Head of caudate nucleus (tissue), 42 donors: ENCODE results near the gene PRDM5.
"Not testable (repeated sequence)": the region's sequence is repeated elsewhere in the genome, so short reads cannot be mapped to it uniquely, and the experiment has no call there.

Experiments
- DNase-seq, 42 donors: peaks; one replicate each; pipeline versions ENCODE4 v3.0.0 to v3.0.0-alpha.2; 2020 to 2021; ENCODE audit warnings: mixed read lengths in 7 of 42
- intact Hi-C: fragments of 100-400 bp; cut with DNase I; formaldehyde crosslinking; loops from one replicate; pipeline ENCODE4 v1.15.0; 2022

The PRDM5 gene

DNA sequence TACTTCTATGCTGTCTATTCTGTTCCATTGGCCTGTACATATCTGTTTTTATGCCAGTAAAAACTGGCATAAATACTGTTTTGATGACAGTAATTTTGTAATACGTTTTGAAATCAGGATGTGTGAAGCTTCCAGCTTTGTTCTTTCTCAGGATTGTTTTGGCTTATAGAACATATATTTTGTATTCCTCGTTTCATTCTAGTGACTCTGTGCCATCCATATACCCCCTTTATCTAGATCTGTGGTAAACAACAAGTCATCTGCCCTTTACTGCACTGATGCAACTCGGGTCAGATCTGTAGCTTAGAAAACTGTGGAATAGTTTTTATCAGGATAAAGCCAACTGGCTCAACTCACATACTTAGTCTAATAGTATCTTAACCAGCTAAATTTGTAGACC lies 233.7 kb downstream of the PRDM5 start:
- intact Hi-C loops, result no loop called here
- DNase-seq, result no peak

DNA sequence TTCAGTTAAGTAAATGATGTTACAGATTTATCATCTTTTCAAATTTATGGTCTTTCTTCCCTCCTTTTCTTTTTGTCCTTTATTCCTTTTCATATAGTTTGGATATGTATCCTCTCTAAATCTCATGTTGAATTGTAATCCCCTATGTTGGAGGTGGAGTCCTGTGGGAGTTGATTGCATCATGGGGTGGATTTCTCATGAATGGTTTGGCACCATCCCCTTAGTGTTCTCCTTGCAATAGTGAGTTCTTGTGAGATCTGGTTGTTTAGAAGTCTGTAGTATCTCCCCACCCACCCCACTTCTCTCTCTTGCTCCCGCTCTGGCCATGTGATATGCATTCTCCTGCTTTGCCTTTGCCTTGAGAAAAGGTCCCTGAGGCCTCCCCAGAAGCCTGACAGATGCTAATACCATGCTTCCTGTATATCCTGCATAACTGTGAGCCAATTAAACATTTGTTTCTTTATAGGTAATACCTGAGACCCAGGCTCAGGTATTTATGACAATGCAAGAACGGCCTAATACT lies 236.7 kb downstream of the PRDM5 start:
- intact Hi-C loops, result no loop called here

DNA sequence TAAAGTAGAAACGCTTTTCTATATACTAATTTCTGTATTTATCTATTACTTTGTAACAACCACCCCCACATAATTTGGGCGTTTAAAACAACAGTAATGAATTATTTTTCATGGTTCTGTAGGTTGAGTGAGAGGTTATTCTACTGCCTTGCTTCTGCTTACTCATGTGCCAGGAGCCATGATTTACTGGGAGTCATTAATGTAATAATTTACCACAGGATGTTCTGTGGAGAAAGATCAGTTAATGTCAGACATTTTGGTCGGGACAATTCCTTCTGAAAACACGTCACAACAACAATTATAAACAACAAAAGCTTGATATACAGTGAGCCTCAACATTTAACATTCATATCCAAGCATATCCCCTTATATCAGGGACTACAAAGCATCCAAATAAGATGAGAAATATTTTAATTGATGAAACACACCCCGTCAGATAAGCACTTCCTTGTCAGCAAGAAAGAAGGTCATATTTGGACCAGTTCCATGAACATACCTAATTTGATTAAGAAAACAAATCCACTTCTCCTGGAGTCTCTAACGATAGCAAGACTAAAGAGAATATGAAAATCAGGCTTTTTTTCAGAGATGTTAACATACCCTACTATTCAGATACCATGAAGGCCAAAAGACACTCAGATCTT lies 238.5 kb downstream of the PRDM5 start:
- intact Hi-C loops, result no loop called here
- DNase-seq, result no peak

More for the DNA sequence above, 236.7 kb downstream of the PRDM5 start:
- no peak for DNase-seq

DNA sequence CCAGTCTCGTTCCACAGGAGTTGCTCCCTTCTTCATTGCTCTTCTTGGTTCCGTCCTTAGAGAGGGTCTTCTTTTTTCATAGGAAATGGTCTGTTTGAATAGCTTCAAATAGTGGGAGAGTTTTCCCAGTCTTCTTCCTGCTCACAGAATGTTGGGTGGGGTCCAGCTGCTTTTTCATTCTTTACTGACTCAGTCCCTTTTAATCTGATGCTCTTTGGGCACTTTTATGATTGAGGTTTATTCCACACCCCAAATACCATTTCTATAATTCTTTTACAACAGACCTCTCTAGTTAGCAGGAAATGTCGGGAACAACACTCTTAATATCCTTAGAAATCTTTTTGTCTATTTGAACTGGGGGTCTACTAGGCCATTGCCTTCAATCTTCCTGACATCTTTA lies 239.5 kb downstream of the PRDM5 start:
- intact Hi-C loops, result no loop called here
- no peak for DNase-seq

DNA sequence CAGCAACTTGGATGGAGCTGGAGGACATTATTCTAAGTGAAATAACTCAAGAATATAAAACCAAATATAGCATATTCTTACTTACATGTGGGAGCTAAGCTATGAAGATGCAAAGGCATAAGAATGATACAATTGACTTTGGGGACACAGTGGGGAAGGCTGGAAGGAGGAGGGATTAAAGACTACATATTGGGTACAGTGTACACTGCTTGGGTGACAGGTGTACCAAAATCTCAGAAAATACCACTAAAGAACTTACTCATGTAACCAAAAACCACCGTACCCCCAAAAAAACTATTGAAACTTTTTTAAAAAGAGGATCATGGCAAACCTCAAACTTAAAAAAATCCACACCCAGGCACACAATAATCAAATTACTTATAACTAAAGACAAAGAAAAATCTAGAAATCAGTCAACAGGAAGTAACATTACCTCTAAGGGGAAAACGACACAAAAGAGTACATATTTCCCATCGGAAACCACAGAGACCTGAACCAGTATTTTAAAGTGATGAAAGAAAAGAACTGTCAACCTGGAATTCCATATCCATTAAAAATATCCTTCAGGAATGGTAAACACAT lies 241.8 kb downstream of the PRDM5 start:
- intact Hi-C loops, result no loop called here
- no peak for DNase-seq

DNA sequence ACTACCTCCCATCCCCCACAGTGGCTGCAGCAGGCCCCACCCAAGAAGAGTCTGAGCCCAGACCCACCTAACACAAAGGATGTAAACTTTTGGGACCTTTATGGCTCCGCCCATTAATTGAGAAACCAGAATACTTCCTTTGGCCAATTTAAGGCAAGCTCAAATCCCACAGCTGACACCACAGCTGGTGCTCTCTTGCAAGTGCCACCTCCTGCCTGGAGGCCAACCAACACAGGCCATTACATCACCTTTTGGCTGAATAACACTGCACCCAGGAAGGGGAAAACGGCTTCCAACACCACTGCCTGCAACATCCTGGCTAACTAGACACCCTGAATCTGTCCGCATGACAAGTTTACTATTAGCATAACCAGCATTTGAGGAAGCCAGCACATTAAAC lies 248.8 kb downstream of the PRDM5 start:
- intact Hi-C loops, result no loop called here
- no peak for DNase-seq

DNA sequence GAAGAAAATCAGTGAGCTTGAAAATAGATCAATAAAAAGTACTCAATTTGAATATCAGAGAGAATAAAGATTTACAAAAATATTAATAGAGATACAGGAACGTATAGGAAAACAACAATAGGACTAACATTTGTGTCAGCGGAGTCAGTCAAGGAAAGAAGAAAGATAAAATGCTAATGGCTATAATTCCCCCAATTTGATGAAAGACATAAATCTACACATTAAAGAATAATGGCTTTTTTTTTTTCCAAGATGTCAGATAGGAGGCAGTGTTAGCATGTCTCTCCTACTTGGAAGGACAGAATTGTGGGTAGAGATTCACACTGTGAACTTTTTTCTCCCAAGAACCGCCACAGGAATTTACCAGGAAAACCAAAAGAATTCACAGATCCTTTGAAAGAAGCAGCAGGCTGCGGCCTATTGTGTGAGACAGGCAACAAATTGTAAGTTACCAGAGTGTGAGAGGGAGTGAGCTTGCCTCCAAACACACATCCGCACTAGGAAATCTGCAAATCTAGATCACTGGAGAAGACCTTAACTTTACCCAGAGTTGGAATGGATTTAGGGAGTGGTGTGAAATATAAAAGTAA lies 249.9 kb downstream of the PRDM5 start:
- no peak for DNase-seq
- intact Hi-C loops, result no loop called here

DNA sequence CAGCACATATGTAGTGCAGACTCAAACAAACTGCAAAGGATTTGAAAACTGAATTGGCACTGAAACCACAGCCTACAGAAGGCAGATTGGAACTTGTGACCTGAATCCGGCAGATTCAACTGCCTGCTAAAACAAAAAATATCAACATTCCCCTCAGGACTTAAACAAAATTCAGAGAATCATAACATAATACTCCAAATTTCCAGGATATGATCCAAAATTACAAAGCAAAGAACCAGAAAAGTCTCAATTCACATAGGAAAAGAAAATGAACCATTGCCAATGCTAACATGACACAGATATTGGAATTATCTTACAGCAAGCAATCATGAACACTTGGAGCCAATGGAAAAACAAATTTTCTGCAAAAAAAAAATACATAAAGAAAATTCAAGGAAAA lies 250.4 kb downstream of the PRDM5 start:
- no peak for DNase-seq
- intact Hi-C loops, result no loop called here

DNA sequence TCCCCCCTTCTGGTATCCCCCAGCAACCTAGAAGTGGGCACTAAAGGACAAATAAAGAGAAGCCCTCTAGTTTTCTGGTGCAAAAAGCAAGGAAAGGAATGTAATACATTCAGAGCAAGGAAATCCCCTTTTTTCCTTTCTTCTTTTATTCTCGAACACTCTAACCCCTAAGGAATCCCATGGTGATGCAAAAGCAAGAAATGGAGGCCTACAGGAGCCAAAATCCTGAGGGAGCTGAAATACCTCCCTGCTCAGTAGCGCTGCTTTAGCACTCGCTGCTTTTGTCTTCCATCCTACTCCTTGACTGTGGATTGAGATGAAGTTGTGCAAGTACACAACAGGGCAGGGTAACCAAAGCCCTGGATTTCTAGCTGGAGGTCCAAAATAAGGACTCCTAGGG lies 251.0 kb downstream of the PRDM5 start:
- intact Hi-C loops, result no loop called here
- no peak for DNase-seq

DNA sequence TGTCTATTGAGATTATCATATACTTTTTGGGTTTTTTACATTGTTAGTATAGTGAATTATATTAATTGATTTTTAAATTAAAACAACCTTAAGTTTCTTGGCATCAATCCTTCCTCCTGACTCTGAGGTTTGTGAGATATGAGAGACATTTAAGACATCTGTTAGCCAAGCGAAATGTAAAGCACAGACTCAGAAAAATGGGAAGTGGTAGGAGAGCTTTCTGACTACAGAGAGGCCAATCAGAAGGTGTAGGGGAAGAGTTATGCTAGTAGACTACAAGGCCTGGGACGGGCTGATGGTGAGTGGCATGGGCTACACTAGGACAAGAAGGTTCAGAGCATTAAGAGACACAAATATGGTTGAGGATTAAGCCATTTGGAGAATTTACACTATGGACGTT lies 255.4 kb downstream of the PRDM5 start:
- DNase-seq, result no peak
- intact Hi-C loops, result no loop called here

DNA sequence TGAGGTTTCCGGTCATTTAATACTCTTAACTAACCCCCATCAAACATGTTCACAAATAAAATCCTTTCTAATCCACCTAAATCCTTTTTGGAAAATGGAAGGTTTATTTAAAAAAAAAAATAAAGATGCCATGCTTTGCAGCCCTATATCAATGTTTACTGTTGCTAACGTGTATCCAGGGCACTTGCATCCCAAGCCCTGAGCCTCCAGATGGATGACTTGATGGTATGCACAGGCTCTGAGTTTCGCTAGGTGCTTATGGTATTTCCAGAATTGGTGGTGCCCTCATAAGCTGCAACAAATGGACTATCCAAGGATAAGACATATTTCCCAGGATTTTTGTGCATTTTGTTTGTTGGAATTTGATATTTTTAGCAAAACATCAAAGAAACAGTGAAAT lies 257.7 kb downstream of the PRDM5 start:
- intact Hi-C loops, result no loop called here
- no peak for DNase-seq

DNA sequence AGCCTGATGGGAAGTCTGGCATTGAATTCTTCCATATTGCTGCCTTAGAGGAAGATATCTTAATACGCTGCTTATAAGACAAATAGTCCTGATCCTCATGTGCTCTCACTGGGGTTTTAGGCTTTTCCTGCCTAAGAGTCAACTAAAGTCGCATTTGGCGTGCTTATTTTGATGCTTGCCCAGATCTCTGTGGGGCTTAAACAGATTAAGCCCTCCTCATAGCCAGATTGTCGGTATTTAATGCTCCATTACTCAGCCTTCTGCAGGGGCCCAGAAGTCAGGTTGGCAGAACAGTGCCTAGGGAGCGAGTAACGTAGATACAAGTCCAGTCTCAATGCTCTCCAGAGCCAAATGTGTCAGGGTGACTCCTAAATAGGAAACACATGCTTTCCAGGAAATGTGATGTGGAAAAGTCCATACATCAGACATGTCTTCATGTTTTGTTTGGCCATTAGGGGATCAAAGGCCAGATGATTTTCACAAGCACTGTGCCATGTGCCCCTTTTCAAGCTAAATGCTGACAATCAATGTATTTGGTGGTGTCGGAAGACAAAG lies 262.8 kb downstream of the PRDM5 start:
- no peak for DNase-seq
- intact Hi-C loops, result no loop called here

DNA sequence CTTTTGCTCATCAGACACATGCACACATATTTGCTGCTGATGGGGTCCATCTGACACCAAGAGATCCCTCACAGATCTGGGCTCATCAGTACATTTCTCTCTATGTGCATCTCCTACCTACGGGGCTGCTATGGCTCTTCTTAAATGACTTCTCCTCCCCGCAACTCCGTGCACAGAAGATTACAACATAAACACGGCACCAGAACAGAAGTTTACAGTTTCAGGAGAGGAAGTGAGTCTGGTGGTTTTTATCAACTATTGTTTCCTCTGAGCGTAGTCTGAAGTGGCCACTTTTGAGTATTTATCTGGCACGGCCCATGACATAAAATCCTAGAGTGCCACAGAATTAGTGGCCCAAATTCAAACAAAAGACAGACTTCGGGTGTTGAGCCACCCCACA lies 263.8 kb downstream of the PRDM5 start:
- no peak for DNase-seq
- intact Hi-C loops, result no loop called here

DNA sequence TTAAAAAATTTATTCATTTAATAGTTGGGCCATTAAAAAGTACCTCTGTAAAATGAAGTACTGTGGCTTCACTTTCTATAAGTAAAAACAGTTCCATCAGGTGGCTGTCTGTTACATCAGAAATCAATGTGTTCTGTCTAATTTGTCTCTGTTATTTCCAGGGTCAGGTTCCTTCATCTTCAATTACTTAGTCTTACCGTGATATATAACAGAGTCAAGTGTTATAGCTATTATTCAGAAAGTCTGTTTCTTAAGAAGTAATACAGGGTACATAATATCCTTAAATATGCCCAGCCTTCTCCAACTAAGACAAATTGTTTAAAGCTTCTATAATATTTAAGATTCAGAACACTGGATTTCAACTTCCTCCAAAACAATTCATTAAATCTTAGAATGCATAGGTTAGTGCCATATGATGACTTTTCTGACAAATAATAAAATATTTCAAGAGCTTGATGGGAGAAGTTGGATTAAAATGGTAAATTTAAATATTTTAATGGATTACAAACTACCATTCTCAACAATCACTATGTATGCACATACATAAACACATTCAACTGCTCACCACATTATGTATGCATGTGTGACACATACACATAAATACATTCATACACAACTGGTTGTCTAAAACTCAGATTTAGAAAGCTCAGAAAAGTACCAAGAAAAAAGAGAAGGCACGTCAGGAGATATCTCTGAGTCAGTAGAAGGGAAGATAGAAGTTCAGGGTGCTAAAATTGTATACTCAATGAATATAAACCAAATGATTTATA lies 268.5 kb downstream of the PRDM5 start:
- DNase-seq, result no peak
- intact Hi-C loops, result no loop called here

DNA sequence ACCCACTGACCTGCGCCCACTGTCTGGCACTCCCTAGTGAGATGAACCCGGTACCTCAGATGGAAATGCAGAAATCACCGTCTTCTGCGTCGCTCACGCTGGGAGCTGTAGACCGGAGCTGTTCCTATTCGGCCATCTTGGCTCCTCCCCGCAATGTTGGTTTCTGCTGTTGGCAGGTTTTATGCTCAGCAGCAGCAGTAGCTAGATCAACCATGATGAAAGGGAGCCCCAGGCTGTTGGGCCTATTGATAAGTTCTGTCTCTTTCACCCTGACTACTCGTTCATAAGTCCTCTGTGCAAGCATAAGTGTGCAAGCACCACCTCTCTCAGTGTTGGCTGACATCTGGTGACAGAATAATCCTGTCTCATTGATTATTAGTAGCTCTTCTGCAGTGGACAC lies 274.2 kb downstream of the PRDM5 start:
- intact Hi-C loops, DNase-seq: not testable (repeated sequence)
